DND-41 (cell line): ENCODE results near the gene GADL1.

ENCODE experiments used
- ATAC-seq: fragments of 200-7000 bp; cut with Tn5 transposase; 3 replicates; pipeline ENCODE4 v1.9.1; 2021; ENCODE audit warnings: low read depth; ENCODE audit not compliant: insufficient read depth
- DNase-seq: peaks from one replicate; pipeline ENCODE4 v3.0.0-alpha.2; 2020
- H2AFZ ChIP-seq: 2 replicates; pipeline ENCODE4 v1.6.0; 2012; ENCODE audit warnings: low read depth, low read length
- H3K27ac ChIP-seq: 2 replicates; pipeline ENCODE4 v1.5.1; 2012; ENCODE audit warnings: low read length, inconsistent platforms
- H3K27me3 ChIP-seq: fragments of 200-600 bp; sonication (generic); 2 replicates; pipeline ENCODE4 v1.6.0; 2012; ENCODE audit warnings: low read length, mild to moderate bottlenecking, inconsistent platforms; ENCODE audit not compliant: insufficient read depth, poor library complexity
- H3K36me3 ChIP-seq: 2 replicates; pipeline ENCODE4 v1.5.1; 2012; ENCODE audit warnings: low read length, inconsistent platforms; ENCODE audit not compliant: insufficient read depth
- H3K4me1 ChIP-seq: 2 replicates; pipeline ENCODE4 v1.5.1; 2012; ENCODE audit warnings: mild to moderate bottlenecking, low read length; ENCODE audit not compliant: insufficient read depth
- H3K4me2 ChIP-seq: 2 replicates; pipeline ENCODE4 v1.6.0; 2012; ENCODE audit warnings: mild to moderate bottlenecking, moderate library complexity, low read length, inconsistent platforms; ENCODE audit not compliant: insufficient read depth
- H3K4me3 ChIP-seq, 2 experiments: fragments of 200-600 bp in 1 of 2; shearing (Covaris generic) in 1 of 2; 2 replicates each; pipeline ENCODE4 v1.5.1; 2012 to 2016; ENCODE audit warnings: inconsistent platforms in 2 of 2, low read length in 2 of 2, mild to moderate bottlenecking in 2 of 2, low read depth in 1 of 2, moderate library complexity in 1 of 2
- H3K79me2 ChIP-seq: 2 replicates; pipeline ENCODE4 v1.6.0; 2012; ENCODE audit warnings: low read length, inconsistent platforms; ENCODE audit not compliant: insufficient read depth
- H3K9ac ChIP-seq: 2 replicates; pipeline ENCODE4 v1.6.0; 2012; ENCODE audit warnings: low read depth, mild to moderate bottlenecking, inconsistent platforms, low read length, moderate library complexity
- H3K9me3 ChIP-seq: 2 replicates; pipeline ENCODE4 v1.5.1; 2012; ENCODE audit warnings: low read length, moderate library complexity, mild to moderate bottlenecking, inconsistent platforms; ENCODE audit not compliant: insufficient read depth, severe bottlenecking
- H4K20me1 ChIP-seq: 2 replicates; pipeline ENCODE4 v1.6.0; 2012; ENCODE audit warnings: low read length; ENCODE audit not compliant: insufficient read depth
- CTCF ChIP-seq: IDR thresholded peaks from 2 replicates; pipeline ENCODE4 v1.5.1; 2012; ENCODE audit warnings: borderline replicate concordance, low read length, moderate library complexity, mild to moderate bottlenecking; ENCODE audit not compliant: poor library complexity, severe bottlenecking; ENCODE audit errors: extremely low read depth
- EZH2 ChIP-seq: IDR thresholded peaks from 3 replicates; pipeline ENCODE4 v1.6.1; 2012; ENCODE audit warnings: borderline replicate concordance, low read depth, mild to moderate bottlenecking, moderate library complexity, low read length, inconsistent platforms; ENCODE audit not compliant: severe bottlenecking

Gene GADL1

GRCh38 chr3:30855400-30856292 lies 38.8 kb downstream of the GADL1 start:
- no peak for ATAC-seq
- TF ChIP-seq EZH2: no peak
- no peak for TF ChIP-seq CTCF

GRCh38 chr3:30852833-30853232 lies 41.6 kb downstream of the GADL1 start:
- DNase-seq: no peak
- Histone ChIP-seq H3K9me3 (no peaks in the 10 kb centered on the region), H4K20me1 (no peaks in the 10 kb centered on the region), H3K4me2 (no peak overlapping the region), H3K79me2 (no peaks in the 10 kb centered on the region), H2AFZ (no peak overlapping the region), H3K9ac (no peak overlapping the region), H3K4me1 (no peaks in the 10 kb centered on the region), H3K27ac (no peak overlapping the region), H3K4me3 (no peak overlapping the region), H3K36me3 (no peaks in the 10 kb centered on the region), H3K27me3 (no peaks in the 10 kb centered on the region)
- ATAC-seq: no peak
- TF ChIP-seq CTCF (no peak), EZH2 (no peak)

More at GRCh38 chr3:30855400-30856292, 38.8 kb downstream of the GADL1 start:
- no peak overlapping the region for H3K9ac ChIP-seq
- no peak for DNase-seq
- no peaks in the 10 kb centered on the region for H3K36me3 ChIP-seq
- no peaks in the 10 kb centered on the region for H3K4me1 ChIP-seq
- no peaks in the 10 kb centered on the region for H4K20me1 ChIP-seq
- no peaks in the 10 kb centered on the region for H3K9me3 ChIP-seq
- no peak overlapping the region for H3K27ac ChIP-seq
- no peak overlapping the region for H3K4me3 ChIP-seq
- no peak overlapping the region for H3K4me2 ChIP-seq
- H3K79me2 ChIP-seq: no peaks in the 10 kb centered on the region
- no peaks in the 10 kb centered on the region for H3K27me3 ChIP-seq
- H2AFZ ChIP-seq: no peak overlapping the region

- H3K4me2 ChIP-seq: no peak overlapping the region
- no peaks in the 10 kb centered on the region for H3K9me3 ChIP-seq
- no peak overlapping the region for H3K27ac ChIP-seq
- H3K9ac ChIP-seq: no peak overlapping the region
- no peaks in the 10 kb centered on the region for H3K36me3 ChIP-seq
- no peaks in the 10 kb centered on the region for H3K27me3 ChIP-seq
- ATAC-seq (no peak), DNase-seq (no peak)
- no peaks in the 10 kb centered on the region for H3K79me2 ChIP-seq
- H3K4me3 ChIP-seq: no peak overlapping the region
- no peak for TF ChIP-seq CTCF
- no peak for TF ChIP-seq EZH2
- no peaks in the 10 kb centered on the region for H4K20me1 ChIP-seq
- H2AFZ ChIP-seq: no peak overlapping the region
- no peaks in the 10 kb centered on the region for H3K4me1 ChIP-seq
These were observed 46.2 kb downstream of the GADL1 start for GRCh38 chr3:30848087-30848779.
